HEK293T (cell line): Measurements from ENCODE around the gene STK24.

ENCODE experiments used
- ARNT ChIP-seq: fragments of 450-650 bp; IDR thresholded peaks from 2 replicates; pipeline ENCODE4 v1.6.1; 2017; ENCODE audit warnings: mild to moderate bottlenecking
- ELF4 ChIP-seq: fragments of 450-650 bp; IDR thresholded peaks from 2 replicates; pipeline ENCODE4 v1.6.1; 2017; ENCODE audit warnings: antibody characterized with exemption
- FOXK2 ChIP-seq: fragments of 450-650 bp; IDR thresholded peaks from 2 replicates; pipeline ENCODE4 v1.6.1; 2016; ENCODE audit warnings: mild to moderate bottlenecking
- FOXM1 ChIP-seq: fragments of 450-650 bp; IDR thresholded peaks from 2 replicates; pipeline ENCODE4 v1.6.1; 2017; ENCODE audit warnings: mild to moderate bottlenecking, borderline replicate concordance
- HDGF ChIP-seq: fragments of 450-650 bp; IDR thresholded peaks from 2 replicates; pipeline ENCODE4 v1.6.1; 2017; ENCODE audit warnings: antibody characterized with exemption, borderline replicate concordance
- L3MBTL2 ChIP-seq: fragments of 450-650 bp; conservative IDR thresholded peaks from 2 replicates; pipeline ENCODE4 v1.6.1; 2016; ENCODE audit warnings: mild to moderate bottlenecking
- SP1 ChIP-seq: fragments of 450-650 bp; IDR thresholded peaks from 2 replicates; pipeline ENCODE4 v1.6.1; 2017
- SUZ12 ChIP-seq: fragments of 450-650 bp; IDR thresholded peaks from 2 replicates; pipeline ENCODE4 v1.6.1; 2016; ENCODE audit warnings: mild to moderate bottlenecking
- TARDBP ChIP-seq: fragments of 450-650 bp; IDR thresholded peaks from 2 replicates; pipeline ENCODE4 v1.6.1; 2016
- ZNF384 ChIP-seq: fragments of 450-650 bp; IDR thresholded peaks from 2 replicates; pipeline ENCODE4 v1.6.1; 2016

GRCh38 chr13:98427331-98427995, 149.4 kb downstream of the STK24 start:
- TF ChIP-seq SP1 (no peak), HDGF (no peak), FOXK2 (no peak), ZNF384 (no peak), TARDBP (no peak), L3MBTL2 (no peak), ARNT (no peak), SUZ12 (no peak), ELF4 (no peak), FOXM1 (no peak)
